ENCODE results near the gene UTP25. TPM values are rescaled to one million over a fixed set of nuclear protein-coding genes. Genes with fewer than 3 reads are reported as not detected.
A peak's percentile ranks its signal among the peaks of the same experiment; 100 is the strongest.

UTP25 gene
- total RNA-seq, 2 donors from 2014 or later, result 4.3 to 6.0 TPM

- no peak overlapping the region for H3K4me3 ChIP-seq (ENCODE audit: low read length)
- TF ChIP-seq CTCF (conservative IDR thresholded peaks at IDR 0.05), result no peak
- no peak overlapping the region for H3K27ac ChIP-seq (ENCODE audit: low read depth, low read length)
- Mint-ChIP-seq H3K9me3 (peaks cover 4% of the 10 kb centered on the region), H3K27ac (no peak overlapping the region), H3K27me3 (ENCODE audit: insufficient read depth) (peaks cover 2% of the 10 kb centered on the region), H3K4me1 (peaks cover 6% of the 10 kb centered on the region), H3K4me3 (no peak overlapping the region), H3K36me3 (ENCODE audit: low read depth) (peaks cover 9% of the 10 kb centered on the region)
- no peak for DNase-seq
- 80 to 83% methylated on average over 4 of the region's 4 CpGs for WGBS, 2 experiments (ENCODE audit: insufficient coverage in 1 of 2, insufficient read length in 1 of 2)
- H3K4me1 ChIP-seq (ENCODE audit: control insufficient read depth, insufficient read depth, low read length), result no peaks in the 10 kb centered on the region
- H3K9ac ChIP-seq (ENCODE audit: extremely low read depth, low read length, poor library complexity, severe bottlenecking), result no peak overlapping the region
- H3K9me3 ChIP-seq (ENCODE audit: control insufficient read depth, low read length), result peaks cover 7% of the 10 kb centered on the region
- peaks cover 2% of the 10 kb centered on the region for H3K27me3 ChIP-seq (ENCODE audit: control insufficient read depth, insufficient read depth, low read length, poor library complexity, severe bottlenecking)
- peaks cover 4% of the 10 kb centered on the region for H3K36me3 ChIP-seq (ENCODE audit: control insufficient read depth, insufficient read depth, low read length)
Observed at GRCh38 chr1:209780268-209780667, 47.5 kb upstream of the UTP25 start.

DNA sequence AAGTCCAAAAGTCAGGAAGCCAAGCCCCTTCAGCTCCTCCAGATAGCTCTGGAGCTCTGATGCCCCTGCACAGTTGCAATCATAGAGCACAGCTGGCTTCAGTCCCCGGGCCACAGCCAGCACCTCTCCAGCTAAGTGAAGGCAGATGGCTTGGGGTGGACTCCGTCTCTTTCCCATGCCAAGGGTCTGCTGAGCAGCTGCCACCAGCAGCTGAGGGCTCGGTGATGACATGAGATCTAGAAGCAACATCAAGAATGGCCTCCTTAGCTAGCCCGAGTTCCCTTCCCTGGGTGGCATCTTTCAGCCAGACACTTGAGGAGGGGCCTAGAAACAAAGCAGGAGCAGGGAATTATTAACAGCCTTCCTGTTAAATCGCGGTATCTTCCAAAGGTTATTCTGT, 44.4 kb upstream of the UTP25 start:
- Mint-ChIP-seq H3K27ac (peak overlapping the region; percentile 52), H3K9me3 (peaks cover 4% of the 10 kb centered on the region), H3K4me1 (peaks cover 6% of the 10 kb centered on the region), H3K27me3 (ENCODE audit: insufficient read depth) (peaks cover 9% of the 10 kb centered on the region), H3K36me3 (ENCODE audit: low read depth) (peaks cover 31% of the 10 kb centered on the region), H3K4me3 (peak overlapping the region; percentile 93)
- Histone ChIP-seq H3K4me3 (ENCODE audit: low read length) (peak overlapping the region; percentile 99), H3K9ac (ENCODE audit: extremely low read depth, low read length, poor library complexity, severe bottlenecking) (peak overlapping the region; percentile 90), H3K9me3 (ENCODE audit: control insufficient read depth, low read length) (peaks cover 10% of the 10 kb centered on the region), H3K4me1 (ENCODE audit: control insufficient read depth, insufficient read depth, low read length) (no peaks in the 10 kb centered on the region), H3K36me3 (ENCODE audit: control insufficient read depth, insufficient read depth, low read length) (peaks cover 4% of the 10 kb centered on the region), H3K27me3 (ENCODE audit: control insufficient read depth, insufficient read depth, low read length, poor library complexity, severe bottlenecking) (peaks cover 33% of the 10 kb centered on the region), H3K27ac (ENCODE audit: low read depth, low read length) (no peak overlapping the region)
- 91 to 99% methylated on average over 6 of the region's 6 CpGs for WGBS, 2 experiments (ENCODE audit: insufficient coverage in 1 of 2, insufficient read length in 1 of 2)
- no peak for TF ChIP-seq CTCF (conservative IDR thresholded peaks at IDR 0.05)
- no peak for DNase-seq

- Histone ChIP-seq H3K9ac (ENCODE audit: extremely low read depth, low read length, poor library complexity, severe bottlenecking) (peak within 1 kb of the TSS; percentile 90), H3K27me3 (ENCODE audit: control insufficient read depth, insufficient read depth, low read length, poor library complexity, severe bottlenecking) (peaks cover 44% of the 10 kb centered on the region), H3K9me3 (ENCODE audit: control insufficient read depth, low read length) (peaks cover 10% of the 10 kb centered on the region), H3K36me3 (ENCODE audit: control insufficient read depth, insufficient read depth, low read length) (peaks cover 4% of the 10 kb centered on the region), H3K27ac (ENCODE audit: low read depth, low read length) (no peak within 1 kb of the TSS), H3K4me3 (ENCODE audit: low read length) (peak within 1 kb of the TSS; percentile 99), H3K4me1 (ENCODE audit: control insufficient read depth, insufficient read depth, low read length) (no peaks in the 10 kb centered on the region)
- no peak for TF ChIP-seq CTCF (conservative IDR thresholded peaks at IDR 0.05)
- DNase-seq, result peak; percentile 100
- Mint-ChIP-seq H3K4me3 (peak within 1 kb of the TSS; percentile 93), H3K4me1 (peaks cover 6% of the 10 kb centered on the region), H3K9me3 (peaks cover 4% of the 10 kb centered on the region), H3K27me3 (ENCODE audit: insufficient read depth) (peaks cover 9% of the 10 kb centered on the region), H3K27ac (peak within 1 kb of the TSS; percentile 96), H3K36me3 (ENCODE audit: low read depth) (peaks cover 41% of the 10 kb centered on the region)
- WGBS, 2 experiments (ENCODE audit: insufficient coverage in 1 of 2, insufficient read length in 1 of 2), result 6 to 10% methylated on average over 26 to 48 of the region's 48 CpGs
Observed at GRCh38 chr1:209784265-209785169, 43.3 kb upstream of the UTP25 start, which contains the start of gene C1orf74. Gene C1orf74, minus strand, starts transcription at chr1:209784559. Its CDS starts 925 bp downstream, at chr1:209783634.

Data from endodermal cell (in vitro differentiated cells).